Measurements from ENCODE around the gene CD180.

- TF ChIP-seq, protein P1, sequence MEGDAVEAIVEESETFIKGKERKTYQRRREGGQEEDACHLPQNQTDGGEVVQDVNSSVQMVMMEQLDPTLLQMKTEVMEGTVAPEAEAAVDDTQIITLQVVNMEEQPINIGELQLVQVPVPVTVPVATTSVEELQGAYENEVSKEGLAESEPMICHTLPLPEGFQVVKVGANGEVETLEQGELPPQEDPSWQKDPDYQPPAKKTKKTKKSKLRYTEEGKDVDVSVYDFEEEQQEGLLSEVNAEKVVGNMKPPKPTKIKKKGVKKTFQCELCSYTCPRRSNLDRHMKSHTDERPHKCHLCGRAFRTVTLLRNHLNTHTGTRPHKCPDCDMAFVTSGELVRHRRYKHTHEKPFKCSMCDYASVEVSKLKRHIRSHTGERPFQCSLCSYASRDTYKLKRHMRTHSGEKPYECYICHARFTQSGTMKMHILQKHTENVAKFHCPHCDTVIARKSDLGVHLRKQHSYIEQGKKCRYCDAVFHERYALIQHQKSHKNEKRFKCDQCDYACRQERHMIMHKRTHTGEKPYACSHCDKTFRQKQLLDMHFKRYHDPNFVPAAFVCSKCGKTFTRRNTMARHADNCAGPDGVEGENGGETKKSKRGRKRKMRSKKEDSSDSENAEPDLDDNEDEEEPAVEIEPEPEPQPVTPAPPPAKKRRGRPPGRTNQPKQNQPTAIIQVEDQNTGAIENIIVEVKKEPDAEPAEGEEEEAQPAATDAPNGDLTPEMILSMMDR (IDR thresholded peaks at IDR 0.05; ENCODE audit: low read length), result no peak
- TF ChIP-seq EZH2 (optimal IDR thresholded peaks at IDR 0.05; ENCODE audit: low read depth, low read length), result no peak
- no peak for TF ChIP-seq EZH2phosphoT487 (IDR thresholded peaks at IDR 0.05; ENCODE audit: low read length)
Measured at GRCh38 chr5:67245259-67245846, 48.8 kb upstream of the CD180 start.

All from MM.1S (cell line).